Body of pancreas (tissue), 4 donors: Measurements from ENCODE around the gene ARF6. TPM values are rescaled to one million over a fixed set of nuclear protein-coding genes. Genes with fewer than 3 reads are reported as not detected.

Experiments used
- ATAC-seq: fragments of 150-250 bp; one replicate; pipeline ENCODE4 v1.9.1; 2016
- DNase-seq, 4 donors: peaks; one replicate each; pipeline ENCODE4 v3.0.0-alpha.2; 2019
- H3K27ac ChIP-seq, 4 donors: fragments of 200-600 bp; sonication (generic); 1 replicate in 3 of 4; 2 replicates in 1 of 4; pipeline versions ENCODE4 v1.5.1 to v1.6.1; 2016 to 2019; ENCODE audit warnings: mild to moderate bottlenecking in 1 of 4, mixed read lengths in 1 of 4, moderate library complexity in 1 of 4
- H3K27me3 ChIP-seq, 2 donors: fragments of 200-600 bp; sonication (generic); one replicate each; pipeline ENCODE4 v1.6.0; 2016; ENCODE audit warnings: mild to moderate bottlenecking in 1 of 2
- H3K36me3 ChIP-seq, 2 donors: fragments of 200-600 bp; sonication (generic); replicated peaks in 1 of 2; 2 replicates each; pipeline ENCODE4 v1.5.1; 2016; ENCODE audit warnings: low read depth in 2 of 2; ENCODE audit not compliant: insufficient read depth in 1 of 2
- H3K4me1 ChIP-seq: fragments of 200-600 bp; sonication (generic); one replicate; pipeline ENCODE4 v1.6.0; 2016
- H3K4me3 ChIP-seq, 2 donors: fragments of 200-600 bp; sonication (generic); 1 replicate in 1 of 2; 2 replicates in 1 of 2; pipeline ENCODE4 v1.5.1; 2016 to 2019
- H3K9me3 ChIP-seq, 3 donors: fragments of 200-600 bp; sonication (generic); 1 replicate in 2 of 3; 2 replicates in 1 of 3; pipeline ENCODE4 v1.5.1; 2016
- CTCF ChIP-seq, 7 experiments: fragments of 450-650 bp in 4 of 7; fragments of 200-600 bp in 3 of 7; sonication (generic) in 3 of 7; IDR thresholded peaks; one replicate each; pipeline ENCODE4 v1.5.1; 2016 to 2019; ENCODE audit warnings: antibody characterized with exemption in 7 of 7
- POLR2A ChIP-seq, 3 donors: fragments of 450-650 bp; IDR thresholded peaks; one replicate each; pipeline ENCODE4 v1.6.1; 2016; ENCODE audit warnings: antibody characterized with exemption in 3 of 3, mild to moderate bottlenecking in 2 of 3
- WGBS, 2 donors: methylation state at CpG; one replicate each; pipeline ENCODE4 v1.1.5; 2017; 5-methylcytosine and 5-hydroxymethylcytosine counted together
- intact Hi-C: fragments of 100-400 bp; cut with DNase I; formaldehyde crosslinking; loops from one replicate; pipeline ENCODE4 v1.15.1; 2023
- total RNA-seq, 2 donors: library from RNA; depleted of rRNA; stranded (reverse); fragments of >200 nt; gene quantifications; one replicate each; pipeline ENCODE4 v1.1.0, GENCODE V29; 2016

The ARF6 gene
- total RNA-seq, 2 donors from 2014 or later = 18.5 to 27.8 TPM

GRCh38 chr14:49921401-49921800 lies 28.5 kb downstream of the ARF6 start:
- no peak overlapping the region for H3K4me3 ChIP-seq
- TF ChIP-seq CTCF (IDR thresholded peaks at IDR 0.05) = no peak
- TF ChIP-seq POLR2A (IDR thresholded peaks at IDR 0.05) = no peak
- H3K36me3 ChIP-seq = no peaks in the 10 kb centered on the region
- H3K9me3 ChIP-seq = no peaks in the 10 kb centered on the region
- intact Hi-C loops = no loop called here
- no peak overlapping the region for H3K27ac ChIP-seq
- H3K27me3 ChIP-seq = no peaks in the 10 kb centered on the region
- 87 to 89% methylated on average over 1 of the region's 1 CpG for WGBS, 2 donors
- no peak for ATAC-seq
- H3K4me1 ChIP-seq = no peaks in the 10 kb centered on the region
- DNase-seq = no peak

- Histone ChIP-seq H3K27ac (no peak overlapping the region), H3K4me3 (no peak overlapping the region), H3K36me3 (no peaks in the 10 kb centered on the region), H3K27me3 (no peaks in the 10 kb centered on the region), H3K4me1 (no peaks in the 10 kb centered on the region), H3K9me3 (no peaks in the 10 kb centered on the region)
- intact Hi-C loops = no loop called here
- ATAC-seq (no peak), DNase-seq (no peak)
- no peak for TF ChIP-seq POLR2A (IDR thresholded peaks at IDR 0.05)
- TF ChIP-seq CTCF (IDR thresholded peaks at IDR 0.05) = no peak
- WGBS, 2 donors = 92 to 100% methylated on average over 1 of the region's 1 CpG
These were observed 30.6 kb downstream of the ARF6 start for GRCh38 chr14:49923442-49923841.

- no peaks in the 10 kb centered on the region for H3K36me3 ChIP-seq
- TF ChIP-seq CTCF (IDR thresholded peaks at IDR 0.05) = no peak
- TF ChIP-seq POLR2A (IDR thresholded peaks at IDR 0.05) = no peak
- H3K9me3 ChIP-seq = no peaks in the 10 kb centered on the region
- no peak for DNase-seq
- no peak overlapping the region for H3K27ac ChIP-seq
- no peaks in the 10 kb centered on the region for H3K27me3 ChIP-seq
- no peak overlapping the region for H3K4me3 ChIP-seq
- 77 to 83% methylated on average over 3 to 4 of the region's 4 CpGs for WGBS, 2 donors
- ATAC-seq = no peak
- H3K4me1 ChIP-seq = no peaks in the 10 kb centered on the region
- intact Hi-C loops = no loop called here
These were observed 31.0 kb downstream of the ARF6 start for GRCh38 chr14:49923881-49924280.

- TF ChIP-seq POLR2A (IDR thresholded peaks at IDR 0.05) = no peak
These were observed 32.0 kb downstream of the ARF6 start for GRCh38 chr14:49924852-49925251.

GRCh38 chr14:49926803-49927202 lies 33.9 kb downstream of the ARF6 start:
- no peaks in the 10 kb centered on the region for H3K4me1 ChIP-seq
- H3K27me3 ChIP-seq = no peaks in the 10 kb centered on the region
- intact Hi-C loops = no loop called here
- TF ChIP-seq POLR2A (IDR thresholded peaks at IDR 0.05) (no peak), CTCF (IDR thresholded peaks at IDR 0.05) (no peak)
- 62 to 87% methylated on average over 2 of the region's 2 CpGs for WGBS, 2 donors
- H3K27ac ChIP-seq = no peak overlapping the region
- DNase-seq = no peak
- no peaks in the 10 kb centered on the region for H3K9me3 ChIP-seq
- H3K36me3 ChIP-seq = no peaks in the 10 kb centered on the region
- no peak overlapping the region for H3K4me3 ChIP-seq
- ATAC-seq = no peak

More at GRCh38 chr14:49924852-49925251, 32.0 kb downstream of the ARF6 start:
- intact Hi-C loops = no loop called here
- H3K36me3 ChIP-seq = no peaks in the 10 kb centered on the region
- H3K4me1 ChIP-seq = no peaks in the 10 kb centered on the region
- ATAC-seq = no peak
- no peak for DNase-seq
- H3K4me3 ChIP-seq = no peak overlapping the region
- WGBS, 2 donors = 79 to 80% methylated on average over 4 of the region's 4 CpGs
- no peak overlapping the region for H3K27ac ChIP-seq
- no peaks in the 10 kb centered on the region for H3K27me3 ChIP-seq
- no peaks in the 10 kb centered on the region for H3K9me3 ChIP-seq
